Thoracic aorta (tissue), 2 donors: ENCODE results near the gene SPON1. TPM values are rescaled to one million over a fixed set of nuclear protein-coding genes. Genes with fewer than 3 reads are reported as not detected.

Experiments
- ATAC-seq: fragments of 150-250 bp; one replicate; pipeline ENCODE4 v1.8.0; 2017; ENCODE audit warnings: low read depth; ENCODE audit not compliant: insufficient number of reproducible peaks, low FRiP score
- DNase-seq: peaks from one replicate; pipeline ENCODE4 v3.0.0-alpha.2; 2020; ENCODE audit warnings: low spot score
- H3K27ac ChIP-seq, 2 donors: fragments of 200-600 bp; sonication (generic); 1 replicate in 1 of 2; 2 replicates in 1 of 2; pipeline ENCODE4 v1.5.1; 2016; ENCODE audit warnings: mild to moderate bottlenecking in 2 of 2, moderate library complexity in 2 of 2
- H3K27me3 ChIP-seq: fragments of 200-600 bp; sonication (generic); replicated peaks from 2 replicates; pipeline ENCODE4 v1.6.0; 2016; ENCODE audit warnings: mild to moderate bottlenecking; ENCODE audit not compliant: insufficient read depth
- H3K36me3 ChIP-seq: fragments of 200-600 bp; sonication (generic); one replicate; pipeline ENCODE4 v1.5.1; 2016
- H3K4me1 ChIP-seq, 2 donors: fragments of 200-600 bp; sonication (generic); 1 replicate in 1 of 2; 2 replicates in 1 of 2; pipeline versions ENCODE4 v1.5.1 to v1.6.0; 2016; ENCODE audit warnings: low read depth in 2 of 2, mild to moderate bottlenecking in 1 of 2; ENCODE audit not compliant: control insufficient read depth in 1 of 2
- H3K4me3 ChIP-seq: fragments of 200-600 bp; sonication (generic); 2 replicates; pipeline ENCODE4 v1.5.1; 2016; ENCODE audit warnings: mild to moderate bottlenecking
- H3K9me3 ChIP-seq: fragments of 200-600 bp; sonication (generic); 2 replicates; pipeline ENCODE4 v1.5.1; 2016
- total RNA-seq, 2 donors: library from RNA; depleted of rRNA; stranded (reverse); fragments of >200 nt; gene quantifications; one replicate each; pipeline versions ENCODE4 v1.1.0 to v1.2.3, GENCODE V29; 2016
- TF ChIP-seq, protein P1 (sequence below): fragments of 200-600 bp; sonication (generic); IDR thresholded peaks from one replicate; pipeline ENCODE4 v1.5.1; 2019; ENCODE audit warnings: antibody characterized with exemption

Gene SPON1
- total RNA-seq, 2 donors from 2014 or later = 20.6 to 48.5 TPM

DNA sequence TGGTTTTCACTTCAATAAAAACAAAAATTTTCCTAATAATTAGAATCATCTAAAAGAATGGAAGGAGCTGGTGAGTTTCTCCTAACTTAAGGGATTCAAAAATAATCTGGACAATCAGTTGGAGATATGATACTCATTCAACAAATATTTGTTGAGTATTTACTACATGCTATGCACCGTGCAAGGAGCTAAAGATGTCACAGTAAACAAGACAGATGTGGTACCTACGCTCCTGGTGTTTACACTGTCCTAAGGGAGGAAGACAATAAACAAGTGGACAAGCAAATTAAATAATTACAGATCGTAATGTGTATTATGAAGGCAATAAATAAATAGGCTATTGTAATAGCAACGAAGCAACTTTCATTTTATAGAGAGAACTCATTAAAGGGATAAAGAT lies 9.9 kb upstream of the SPON1 start:
- H3K27me3 ChIP-seq = no peaks in the 10 kb centered on the region
- TF ChIP-seq, protein P1, sequence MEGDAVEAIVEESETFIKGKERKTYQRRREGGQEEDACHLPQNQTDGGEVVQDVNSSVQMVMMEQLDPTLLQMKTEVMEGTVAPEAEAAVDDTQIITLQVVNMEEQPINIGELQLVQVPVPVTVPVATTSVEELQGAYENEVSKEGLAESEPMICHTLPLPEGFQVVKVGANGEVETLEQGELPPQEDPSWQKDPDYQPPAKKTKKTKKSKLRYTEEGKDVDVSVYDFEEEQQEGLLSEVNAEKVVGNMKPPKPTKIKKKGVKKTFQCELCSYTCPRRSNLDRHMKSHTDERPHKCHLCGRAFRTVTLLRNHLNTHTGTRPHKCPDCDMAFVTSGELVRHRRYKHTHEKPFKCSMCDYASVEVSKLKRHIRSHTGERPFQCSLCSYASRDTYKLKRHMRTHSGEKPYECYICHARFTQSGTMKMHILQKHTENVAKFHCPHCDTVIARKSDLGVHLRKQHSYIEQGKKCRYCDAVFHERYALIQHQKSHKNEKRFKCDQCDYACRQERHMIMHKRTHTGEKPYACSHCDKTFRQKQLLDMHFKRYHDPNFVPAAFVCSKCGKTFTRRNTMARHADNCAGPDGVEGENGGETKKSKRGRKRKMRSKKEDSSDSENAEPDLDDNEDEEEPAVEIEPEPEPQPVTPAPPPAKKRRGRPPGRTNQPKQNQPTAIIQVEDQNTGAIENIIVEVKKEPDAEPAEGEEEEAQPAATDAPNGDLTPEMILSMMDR = no peak
- ATAC-seq = no peak
- H3K4me1 ChIP-seq = no peaks in the 10 kb centered on the region
- H3K9me3 ChIP-seq = no peaks in the 10 kb centered on the region
- H3K4me3 ChIP-seq = no peak overlapping the region
- no peak overlapping the region for H3K27ac ChIP-seq
- no peak for DNase-seq
- no peaks in the 10 kb centered on the region for H3K36me3 ChIP-seq

DNA sequence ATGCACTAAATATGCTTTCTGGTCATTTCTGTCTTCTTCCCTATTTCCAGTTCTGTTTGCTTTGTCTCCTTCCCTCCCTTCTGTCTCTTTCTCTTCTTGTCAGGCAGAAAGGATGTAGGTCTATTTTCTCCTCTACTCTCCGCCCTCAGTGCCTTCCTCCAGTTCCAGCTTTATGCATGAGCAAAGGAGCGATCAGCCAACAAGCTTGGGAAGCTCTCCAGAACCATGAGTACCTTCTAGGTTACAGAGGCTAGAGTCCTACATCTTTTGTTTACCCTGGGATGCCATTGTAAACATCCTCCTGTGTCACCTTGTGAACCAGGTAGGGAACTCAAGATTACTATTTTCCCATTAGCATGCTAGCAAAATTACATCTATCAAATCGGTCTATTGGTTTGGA lies 7.9 kb upstream of the SPON1 start:
- no peak for ATAC-seq
- DNase-seq = no peak
- H3K9me3 ChIP-seq = no peaks in the 10 kb centered on the region
- H3K27me3 ChIP-seq = no peaks in the 10 kb centered on the region
- H3K4me1 ChIP-seq = no peaks in the 10 kb centered on the region
- no peak overlapping the region for H3K27ac ChIP-seq
- H3K36me3 ChIP-seq = no peaks in the 10 kb centered on the region
- no peak overlapping the region for H3K4me3 ChIP-seq
- TF ChIP-seq, protein P1 = no peak

DNA sequence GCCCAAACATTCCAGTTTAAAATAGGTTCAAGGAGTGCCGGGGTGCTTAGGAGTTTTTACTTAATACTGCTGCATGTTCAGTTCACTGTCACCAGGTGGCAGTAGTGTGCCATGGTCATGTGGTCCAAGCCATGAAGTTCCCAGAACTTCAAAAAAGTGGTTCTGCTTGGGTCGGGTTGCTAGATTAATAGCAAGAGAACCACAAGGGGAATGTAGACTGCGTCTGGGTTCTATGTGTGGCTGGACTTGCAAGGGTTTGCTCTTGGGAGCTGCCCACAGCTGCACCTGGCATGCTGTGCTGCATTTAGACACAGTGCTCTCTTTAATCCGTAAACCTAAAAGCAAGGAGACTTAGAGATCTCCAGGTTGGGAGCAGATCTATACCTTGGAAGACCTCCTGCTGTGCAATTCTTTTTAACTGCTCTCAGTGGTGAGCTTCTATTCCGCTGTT lies 6.5 kb upstream of the SPON1 start:
- TF ChIP-seq, protein P1 = peak; percentile 87
- no peak overlapping the region for H3K4me3 ChIP-seq
- H3K9me3 ChIP-seq = no peaks in the 10 kb centered on the region
- no peak overlapping the region for H3K27ac ChIP-seq
- no peaks in the 10 kb centered on the region for H3K27me3 ChIP-seq
- H3K4me1 ChIP-seq = no peaks in the 10 kb centered on the region
- ATAC-seq (no peak), DNase-seq (no peak)
- H3K36me3 ChIP-seq = no peaks in the 10 kb centered on the region

DNA sequence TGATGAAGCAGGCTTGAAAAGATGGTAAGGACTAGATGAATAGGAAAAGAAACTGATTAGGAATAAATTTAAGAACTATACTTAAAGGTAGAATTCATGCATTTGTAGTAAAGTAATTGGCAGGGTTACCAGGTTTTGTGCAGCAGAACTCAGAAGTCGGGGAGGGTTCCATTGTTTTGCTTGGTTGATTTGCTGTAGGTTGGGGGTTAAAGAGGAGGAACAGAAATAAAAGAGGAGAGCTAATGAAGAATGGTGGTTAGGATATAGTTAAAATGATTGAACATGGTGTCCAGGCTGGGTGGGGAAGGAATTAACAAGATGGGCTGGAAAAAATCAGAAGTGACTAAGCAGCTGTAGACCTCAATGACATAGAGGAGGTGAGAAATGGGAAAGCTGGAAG lies 5.5 kb upstream of the SPON1 start:
- H3K4me1 ChIP-seq = peaks cover 0 to under 1% of the 10 kb centered on the region in 2 donors
- ATAC-seq (no peak), DNase-seq (no peak)
- TF ChIP-seq, protein P1 = no peak
- H3K9me3 ChIP-seq = no peaks in the 10 kb centered on the region
- no peak overlapping the region for H3K27ac ChIP-seq
- H3K27me3 ChIP-seq = no peaks in the 10 kb centered on the region
- H3K4me3 ChIP-seq = no peak overlapping the region
- no peaks in the 10 kb centered on the region for H3K36me3 ChIP-seq

DNA sequence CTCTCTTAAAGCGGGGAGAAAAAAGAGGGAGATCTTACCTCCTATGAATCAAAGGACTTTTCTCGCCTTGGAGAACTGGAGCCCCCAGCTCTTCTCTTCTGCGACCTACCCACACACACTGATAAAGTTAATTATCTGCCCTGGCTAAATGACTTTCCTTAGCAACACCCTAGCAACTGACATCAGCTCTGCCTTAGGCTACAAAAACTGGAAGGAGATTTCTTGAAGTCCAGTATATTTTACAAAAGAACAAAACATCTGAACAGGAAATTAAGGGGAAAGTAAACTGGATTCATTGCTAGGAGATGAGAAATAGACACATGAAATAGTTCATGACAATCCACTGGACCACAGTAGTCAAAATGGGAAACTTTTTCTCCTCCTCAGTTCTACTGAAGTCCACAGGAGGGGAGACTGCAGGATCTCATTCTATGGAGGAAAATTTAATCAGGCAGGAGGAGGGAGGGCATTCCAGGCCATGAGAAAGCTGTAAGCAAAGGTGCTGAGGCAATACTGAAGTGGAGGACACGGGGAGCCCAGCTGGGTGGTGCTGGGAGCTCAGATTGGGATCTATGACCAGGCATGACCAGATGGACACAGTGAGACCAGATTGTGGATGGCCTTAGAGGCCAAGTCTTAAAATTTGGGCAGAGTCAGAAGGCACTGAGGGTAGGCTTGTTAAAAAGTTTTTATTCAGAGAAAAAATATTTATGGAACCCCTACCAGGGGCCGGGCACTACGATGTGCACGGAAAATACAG lies 3.7 kb upstream of the SPON1 start:
- Histone ChIP-seq H3K4me1 (peaks cover 0 to 17% of the 10 kb centered on the region in 2 donors), H3K36me3 (no peaks in the 10 kb centered on the region), H3K9me3 (no peaks in the 10 kb centered on the region), H3K4me3 (no peak overlapping the region), H3K27ac (no peak overlapping the region), H3K27me3 (no peaks in the 10 kb centered on the region)
- TF ChIP-seq, protein P1 = no peak
- DNase-seq (no peak), ATAC-seq (no peak)
